ENCODE data around the gene SNX13. TPM values are rescaled to one million over a fixed set of nuclear protein-coding genes. Genes with fewer than 3 reads are reported as not detected.

Gene SNX13
- total RNA-seq, 4 donors from 2014 or later, result 74.9 to 154 (median 107) TPM

GRCh38 chr7:17948526-17949238 lies 8.4 kb upstream of the SNX13 start:
- Histone ChIP-seq H3K27ac (no peak overlapping the region), H3K9me3 (no peaks in the 10 kb centered on the region), H3K4me1 (no peaks in the 10 kb centered on the region), H3K4me3 (no peak overlapping the region), H3K36me3 (no peaks in the 10 kb centered on the region), H3K27me3 (no peaks in the 10 kb centered on the region)
- in situ Hi-C loops (cut with MboI; ENCODE audit: low sequenced_read_pairs in 4 of 4), result loop anchor here in 1 of 4 donors (25.0 kb wide), 1 partner anchor 636 kb away; no protein-coding TSS in a partner anchor
- no peak for ATAC-seq
- TF ChIP-seq, protein P1, sequence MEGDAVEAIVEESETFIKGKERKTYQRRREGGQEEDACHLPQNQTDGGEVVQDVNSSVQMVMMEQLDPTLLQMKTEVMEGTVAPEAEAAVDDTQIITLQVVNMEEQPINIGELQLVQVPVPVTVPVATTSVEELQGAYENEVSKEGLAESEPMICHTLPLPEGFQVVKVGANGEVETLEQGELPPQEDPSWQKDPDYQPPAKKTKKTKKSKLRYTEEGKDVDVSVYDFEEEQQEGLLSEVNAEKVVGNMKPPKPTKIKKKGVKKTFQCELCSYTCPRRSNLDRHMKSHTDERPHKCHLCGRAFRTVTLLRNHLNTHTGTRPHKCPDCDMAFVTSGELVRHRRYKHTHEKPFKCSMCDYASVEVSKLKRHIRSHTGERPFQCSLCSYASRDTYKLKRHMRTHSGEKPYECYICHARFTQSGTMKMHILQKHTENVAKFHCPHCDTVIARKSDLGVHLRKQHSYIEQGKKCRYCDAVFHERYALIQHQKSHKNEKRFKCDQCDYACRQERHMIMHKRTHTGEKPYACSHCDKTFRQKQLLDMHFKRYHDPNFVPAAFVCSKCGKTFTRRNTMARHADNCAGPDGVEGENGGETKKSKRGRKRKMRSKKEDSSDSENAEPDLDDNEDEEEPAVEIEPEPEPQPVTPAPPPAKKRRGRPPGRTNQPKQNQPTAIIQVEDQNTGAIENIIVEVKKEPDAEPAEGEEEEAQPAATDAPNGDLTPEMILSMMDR (IDR thresholded peaks at IDR 0.05 in 4 of 5, conservative IDR thresholded peaks at IDR 0.05 in 1 of 5), result no peak
- no peak for TF ChIP-seq POLR2A (IDR thresholded peaks at IDR 0.05)
- intact Hi-C loops (cut with DNase I; ENCODE audit: low total_unique reads), result no loop called here
- no peak for DNase-seq

- DNase-seq (no peak), ATAC-seq (no peak)
- H3K9me3 ChIP-seq, result no peaks in the 10 kb centered on the region
- in situ Hi-C loops (cut with MboI; ENCODE audit: low sequenced_read_pairs in 4 of 4), result loop anchor here in 1 of 4 donors (25.0 kb wide), 1 partner anchor 635 kb away; no protein-coding TSS in a partner anchor
- no peak overlapping the region for H3K27ac ChIP-seq
- intact Hi-C loops (cut with DNase I; ENCODE audit: low total_unique reads), result no loop called here
- no peaks in the 10 kb centered on the region for H3K36me3 ChIP-seq
- TF ChIP-seq, protein P1 (IDR thresholded peaks at IDR 0.05 in 4 of 5, conservative IDR thresholded peaks at IDR 0.05 in 1 of 5), result no peak
- TF ChIP-seq POLR2A (IDR thresholded peaks at IDR 0.05), result no peak
- no peak overlapping the region for H3K4me3 ChIP-seq
- H3K27me3 ChIP-seq, result no peaks in the 10 kb centered on the region
- no peaks in the 10 kb centered on the region for H3K4me1 ChIP-seq
Measured at GRCh38 chr7:17947620-17948019, 7.3 kb upstream of the SNX13 start.

DNA sequence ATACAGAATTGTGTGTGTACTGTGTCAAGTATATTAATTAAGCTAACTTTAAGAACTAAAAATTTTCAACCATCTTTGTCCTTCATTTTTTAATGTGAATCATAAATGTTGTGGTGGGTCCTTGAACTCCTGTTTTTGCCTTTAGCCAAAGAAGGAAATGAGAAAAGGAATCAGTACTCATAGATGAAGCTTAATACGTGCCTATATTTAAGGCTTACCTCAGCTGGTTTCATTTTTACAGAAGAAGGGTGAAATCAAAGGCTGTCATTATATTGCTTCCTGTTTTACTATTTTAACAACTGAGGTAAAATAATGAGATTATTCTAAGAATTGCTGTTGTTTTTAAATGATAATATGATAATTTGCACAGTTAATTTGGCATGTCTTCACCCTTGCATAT lies 6.3 kb upstream of the SNX13 start:
- intact Hi-C loops (cut with DNase I; ENCODE audit: low total_unique reads) (no loop called here), in situ Hi-C loops (cut with MboI; ENCODE audit: low sequenced_read_pairs in 4 of 4) (loop anchor here in 1 of 4 donors (25.0 kb wide), 1 partner anchor 634 kb away; no protein-coding TSS in a partner anchor)
- no peaks in the 10 kb centered on the region for H3K36me3 ChIP-seq
- H3K27me3 ChIP-seq, result no peaks in the 10 kb centered on the region
- peaks cover 0 to under 1% of the 10 kb centered on the region in 2 donors for H3K4me1 ChIP-seq
- TF ChIP-seq POLR2A (IDR thresholded peaks at IDR 0.05), result no peak
- TF ChIP-seq, protein P1 (IDR thresholded peaks at IDR 0.05 in 4 of 5, conservative IDR thresholded peaks at IDR 0.05 in 1 of 5), result no peak
- H3K4me3 ChIP-seq, result peak overlapping the region in 1 of 4 donors; percentile 4
- DNase-seq (no peak), ATAC-seq (peak in 1 of 2 donors; percentile 14)
- H3K9me3 ChIP-seq, result no peaks in the 10 kb centered on the region
- H3K27ac ChIP-seq, result no peak overlapping the region

- no peak for ATAC-seq
- Histone ChIP-seq H3K9me3 (no peaks in the 10 kb centered on the region), H3K4me1 (peaks cover 4 to 8% of the 10 kb centered on the region in 2 donors)
Measured at GRCh38 chr7:17944720-17945119, 4.4 kb upstream of the SNX13 start.

GRCh38 chr7:17943006-17943405 lies 2.7 kb upstream of the SNX13 start:
- no peak for ATAC-seq
- no peaks in the 10 kb centered on the region for H3K9me3 ChIP-seq
- no peaks in the 10 kb centered on the region for H3K27me3 ChIP-seq
- no peak overlapping the region for H3K4me3 ChIP-seq
- H3K36me3 ChIP-seq, result no peaks in the 10 kb centered on the region
- intact Hi-C loops (cut with DNase I; ENCODE audit: low total_unique reads), result no loop called here
- in situ Hi-C loops (cut with MboI; ENCODE audit: low sequenced_read_pairs in 4 of 4), result loop anchor here in 1 of 4 donors (25.0 kb wide), 1 partner anchor 631 kb away; no protein-coding TSS in a partner anchor
- no peak overlapping the region for H3K27ac ChIP-seq
- TF ChIP-seq, protein P1 (IDR thresholded peaks at IDR 0.05 in 4 of 5, conservative IDR thresholded peaks at IDR 0.05 in 1 of 5), result no peak
- no peak for TF ChIP-seq POLR2A (IDR thresholded peaks at IDR 0.05)
- DNase-seq, result no peak
- H3K4me1 ChIP-seq, result peaks cover 18 to 22% of the 10 kb centered on the region in 2 donors

More at GRCh38 chr7:17944720-17945119, 4.4 kb upstream of the SNX13 start:
- no peaks in the 10 kb centered on the region for H3K36me3 ChIP-seq
- no peak for TF ChIP-seq POLR2A (IDR thresholded peaks at IDR 0.05)
- no peak overlapping the region for H3K27ac ChIP-seq
- no peak overlapping the region for H3K4me3 ChIP-seq
- intact Hi-C loops (cut with DNase I; ENCODE audit: low total_unique reads), result no loop called here
- no peaks in the 10 kb centered on the region for H3K27me3 ChIP-seq
- in situ Hi-C loops (cut with MboI; ENCODE audit: low sequenced_read_pairs in 4 of 4), result loop anchor here in 1 of 4 donors (25.0 kb wide), 1 partner anchor 632 kb away; no protein-coding TSS in a partner anchor
- no peak for DNase-seq
